GM20000 (cell line): ENCODE data around the gene TMX1.
"Not testable (repeated sequence)": the region's sequence is repeated elsewhere in the genome, so short reads cannot be mapped to it uniquely, and the experiment has no call there.

ENCODE experiments used
- DNase-seq: peaks from one replicate; pipeline ENCODE4 v3.0.0; 2012; ENCODE audit warnings: low spot score
- CTCF ChIP-seq: IDR thresholded peaks from 2 replicates; pipeline ENCODE4 v1.5.1; 2012; ENCODE audit warnings: mild to moderate bottlenecking, control low read depth; ENCODE audit errors: extremely low read depth, missing control alignments

Gene TMX1

DNA sequence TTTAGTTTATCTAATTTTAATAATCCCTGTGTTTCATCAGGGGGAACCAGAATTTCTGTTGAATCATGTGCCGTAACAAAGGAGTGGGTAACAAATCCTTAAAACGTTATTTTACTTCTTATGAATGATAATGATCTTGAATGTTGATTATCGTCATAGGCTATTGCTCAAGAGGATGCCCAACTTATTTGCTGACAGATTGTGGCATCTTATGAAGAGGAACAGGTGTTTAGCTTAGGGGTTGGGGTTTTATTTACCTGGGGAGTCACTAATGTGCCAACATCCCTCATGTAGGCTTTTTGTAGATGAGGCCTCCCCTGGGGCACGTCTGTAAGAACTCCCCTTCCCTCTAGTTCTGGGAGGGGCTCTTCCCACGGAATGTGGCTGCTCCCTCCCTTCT lies 32.4 kb upstream of the TMX1 start:
- no peak for TF ChIP-seq CTCF
- DNase-seq, result no peak

GRCh38 chr14:51208982-51209381 lies 31.1 kb upstream of the TMX1 start:
- no peak for TF ChIP-seq CTCF
- no peak for DNase-seq

DNA sequence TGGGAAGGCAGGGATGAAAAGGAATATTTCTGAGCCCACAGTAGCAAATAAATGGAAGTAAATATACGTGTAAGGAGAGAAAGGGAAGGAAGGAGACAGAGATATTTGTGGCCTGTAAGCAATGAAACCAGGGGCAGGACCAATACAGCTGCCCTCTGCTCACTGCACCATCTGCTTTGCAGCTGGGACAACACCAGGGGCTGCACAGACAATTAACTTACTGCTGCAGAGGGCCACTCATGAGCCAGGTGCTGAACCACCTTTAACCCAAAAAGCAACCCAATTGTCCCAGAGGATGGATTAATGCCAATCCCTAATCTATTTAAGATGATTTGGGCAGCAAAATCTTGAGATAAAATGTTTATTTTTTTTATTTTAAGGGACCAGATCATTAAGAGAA lies 30.6 kb upstream of the TMX1 start:
- TF ChIP-seq CTCF, result no peak
- DNase-seq, result no peak

DNA sequence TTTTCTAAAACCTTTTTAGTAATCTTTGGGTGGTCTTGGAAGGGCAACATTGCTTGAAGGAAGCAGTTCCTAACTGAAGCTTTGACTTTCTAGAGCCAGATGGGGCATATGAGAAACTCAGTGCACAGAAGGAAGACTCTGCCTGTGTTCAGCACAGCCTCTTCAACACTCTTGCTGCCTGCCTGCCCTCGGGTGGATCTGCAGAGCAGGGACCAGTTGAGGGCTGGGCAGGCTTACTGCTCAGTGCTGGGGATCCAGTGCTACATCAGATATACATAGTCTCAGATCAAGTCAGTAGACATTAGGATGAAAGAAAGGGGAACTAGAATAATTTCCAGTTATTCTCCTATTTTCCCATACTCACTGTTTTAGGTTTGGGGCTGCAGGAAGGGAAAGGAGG lies 29.5 kb upstream of the TMX1 start:
- no peak for DNase-seq
- TF ChIP-seq CTCF, result no peak

GRCh38 chr14:51211149-51211548 lies 28.9 kb upstream of the TMX1 start:
- no peak for DNase-seq
- no peak for TF ChIP-seq CTCF

GRCh38 chr14:51216602-51217001 lies 23.4 kb upstream of the TMX1 start:
- DNase-seq, result no peak
- no peak for TF ChIP-seq CTCF

- DNase-seq, result peak; percentile 21
- TF ChIP-seq CTCF, result peak; percentile 24
Observed at GRCh38 chr14:51219473-51220448, 20.3 kb upstream of the TMX1 start.

GRCh38 chr14:51223463-51223862 lies 16.6 kb upstream of the TMX1 start:
- DNase-seq, result not testable (repeated sequence)
